Panc1 (cell line): ENCODE results near the gene KRTAP16-1.

Experiments used
- SIN3A ChIP-seq: IDR thresholded peaks from 2 replicates; pipeline ENCODE4 v1.6.1; 2012; ENCODE audit warnings: low read depth, mild to moderate bottlenecking, low read length, moderate library complexity, borderline replicate concordance; ENCODE audit not compliant: insufficient read depth
- TCF7L2 ChIP-seq: IDR thresholded peaks from 2 replicates; pipeline ENCODE4 v1.6.1; 2011; ENCODE audit warnings: mild to moderate bottlenecking, low read depth, low read length, inconsistent platforms
- TF ChIP-seq, protein P1 (sequence below): fragments of 450-650 bp; IDR thresholded peaks from 2 replicates; pipeline ENCODE4 v1.5.1; 2017; ENCODE audit warnings: mild to moderate bottlenecking

DNA sequence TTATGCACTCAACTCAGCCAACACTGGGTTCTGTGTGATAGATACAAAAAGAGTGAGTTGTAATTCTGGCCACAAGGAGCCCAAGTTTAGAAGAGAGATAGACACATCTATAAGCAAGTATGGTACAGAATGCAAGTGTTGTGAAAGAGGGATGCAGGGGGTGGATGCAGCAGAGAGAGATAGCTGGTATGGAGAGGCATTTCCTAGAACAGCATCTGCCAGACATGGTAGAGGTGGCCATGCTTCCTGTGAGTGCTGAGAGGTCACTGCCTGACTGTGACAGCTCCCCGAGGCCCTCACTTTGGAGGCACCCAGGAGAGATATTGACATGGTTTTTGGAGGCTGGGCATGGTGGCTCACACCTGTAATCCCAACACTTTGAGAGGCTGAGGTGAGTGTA lies 2.0 kb upstream of the KRTAP16-1 start:
- TF ChIP-seq, protein P1, sequence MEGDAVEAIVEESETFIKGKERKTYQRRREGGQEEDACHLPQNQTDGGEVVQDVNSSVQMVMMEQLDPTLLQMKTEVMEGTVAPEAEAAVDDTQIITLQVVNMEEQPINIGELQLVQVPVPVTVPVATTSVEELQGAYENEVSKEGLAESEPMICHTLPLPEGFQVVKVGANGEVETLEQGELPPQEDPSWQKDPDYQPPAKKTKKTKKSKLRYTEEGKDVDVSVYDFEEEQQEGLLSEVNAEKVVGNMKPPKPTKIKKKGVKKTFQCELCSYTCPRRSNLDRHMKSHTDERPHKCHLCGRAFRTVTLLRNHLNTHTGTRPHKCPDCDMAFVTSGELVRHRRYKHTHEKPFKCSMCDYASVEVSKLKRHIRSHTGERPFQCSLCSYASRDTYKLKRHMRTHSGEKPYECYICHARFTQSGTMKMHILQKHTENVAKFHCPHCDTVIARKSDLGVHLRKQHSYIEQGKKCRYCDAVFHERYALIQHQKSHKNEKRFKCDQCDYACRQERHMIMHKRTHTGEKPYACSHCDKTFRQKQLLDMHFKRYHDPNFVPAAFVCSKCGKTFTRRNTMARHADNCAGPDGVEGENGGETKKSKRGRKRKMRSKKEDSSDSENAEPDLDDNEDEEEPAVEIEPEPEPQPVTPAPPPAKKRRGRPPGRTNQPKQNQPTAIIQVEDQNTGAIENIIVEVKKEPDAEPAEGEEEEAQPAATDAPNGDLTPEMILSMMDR, result no peak
- TF ChIP-seq TCF7L2 (no peak), SIN3A (no peak)
